Activated T-cell treated with anti-CD3 and anti-CD28 coated beads for 4 hours (primary cell): ENCODE results near the gene PYGB.
"Not testable (repeated sequence)": the region's sequence is repeated elsewhere in the genome, so short reads cannot be mapped to it uniquely, and the experiment has no call there.

ENCODE experiments used
- DNase-seq: peaks from one replicate; pipeline ENCODE4 v3.0.0-alpha.2; 2020

The PYGB gene

GRCh38 chr20:25230166-25230831 is 17.6 kb upstream of the PYGB start:
- no peak for DNase-seq

- no peak for DNase-seq
These were observed 14.7 kb upstream of the PYGB start for GRCh38 chr20:25233016-25233772.

- not testable (repeated sequence) for DNase-seq
These were observed 13.7 kb upstream of the PYGB start for GRCh38 chr20:25234009-25234849.

GRCh38 chr20:25236450-25237304 is 11.2 kb upstream of the PYGB start:
- DNase-seq, result no peak

- DNase-seq, result peak; percentile 21
These were observed 10.1 kb upstream of the PYGB start for GRCh38 chr20:25237610-25238318.

- no peak for DNase-seq
These were observed 9.4 kb upstream of the PYGB start for GRCh38 chr20:25238319-25239037.

- DNase-seq, result no peak
These were observed 8.2 kb upstream of the PYGB start for GRCh38 chr20:25239387-25240370.

GRCh38 chr20:25240851-25241658 is 6.8 kb upstream of the PYGB start:
- DNase-seq, result not testable (repeated sequence)

- DNase-seq, result not testable (repeated sequence)
These were observed 6.3 kb upstream of the PYGB start for GRCh38 chr20:25241659-25241955.

GRCh38 chr20:25242231-25242630 is 5.7 kb upstream of the PYGB start:
- no peak for DNase-seq

- no peak for DNase-seq
These were observed 4.4 kb upstream of the PYGB start for GRCh38 chr20:25243416-25243979.

- no peak for DNase-seq
These were observed 2.9 kb upstream of the PYGB start for GRCh38 chr20:25244976-25245375.

- DNase-seq, result no peak
These were observed 2.4 kb upstream of the PYGB start for GRCh38 chr20:25245461-25245860.

- DNase-seq, result no peak
These were observed 1.5 kb upstream of the PYGB start for GRCh38 chr20:25246182-25246999.

GRCh38 chr20:25247000-25247517 is 826 bp upstream of the PYGB start:
- no peak for DNase-seq

GRCh38 chr20:25247518-25247955 is 348 bp upstream of the PYGB start:
- no peak for DNase-seq

- DNase-seq, result no peak
These were observed 894 bp downstream of the PYGB start for GRCh38 chr20:25248786-25249172.
